CD4-positive, alpha-beta T cell treated with Interleukin-1 beta for 1 hour (primary cell): ENCODE data around the gene IPO8.
"Not testable (repeated sequence)": the region's sequence is repeated elsewhere in the genome, so short reads cannot be mapped to it uniquely, and the experiment has no call there.

ENCODE experiments used
- DNase-seq, 2 donors: peaks; one replicate each; pipeline ENCODE4 v3.0.0-alpha.2; 2020 to 2022

Gene IPO8

GRCh38 chr12:30687265-30687986, 8.2 kb downstream of the IPO8 start:
- DNase-seq = no peak

GRCh38 chr12:30679241-30679640, 16.4 kb downstream of the IPO8 start:
- no peak for DNase-seq

GRCh38 chr12:30678221-30678620, 17.4 kb downstream of the IPO8 start:
- DNase-seq = no peak

- DNase-seq = no peak
These were observed 34.5 kb downstream of the IPO8 start for GRCh38 chr12:30661210-30661609.

- no peak for DNase-seq
These were observed 43.5 kb downstream of the IPO8 start for GRCh38 chr12:30652034-30652696.

GRCh38 chr12:30646821-30647220, 48.8 kb downstream of the IPO8 start:
- DNase-seq = no peak

- no peak for DNase-seq
These were observed 52.3 kb downstream of the IPO8 start for GRCh38 chr12:30643366-30643765.

GRCh38 chr12:30640392-30640791, 55.3 kb downstream of the IPO8 start:
- no peak for DNase-seq

- no peak for DNase-seq
These were observed 60.3 kb downstream of the IPO8 start for GRCh38 chr12:30635385-30635784.

GRCh38 chr12:30631740-30632139, 63.9 kb downstream of the IPO8 start:
- DNase-seq = no peak

GRCh38 chr12:30630979-30631285, 64.7 kb downstream of the IPO8 start:
- no peak for DNase-seq

GRCh38 chr12:30630076-30630978, 65.3 kb downstream of the IPO8 start:
- DNase-seq = no peak

- no peak for DNase-seq
These were observed 68.8 kb downstream of the IPO8 start for GRCh38 chr12:30626847-30627246.

GRCh38 chr12:30624009-30624408, 71.7 kb downstream of the IPO8 start:
- DNase-seq = no peak

GRCh38 chr12:30622509-30622908, 73.2 kb downstream of the IPO8 start:
- DNase-seq = no peak

- not testable (repeated sequence) for DNase-seq
These were observed 73.9 kb downstream of the IPO8 start for GRCh38 chr12:30621663-30622241.

GRCh38 chr12:30617346-30618016, 78.2 kb downstream of the IPO8 start:
- no peak for DNase-seq

- DNase-seq = no peak
These were observed 81.6 kb downstream of the IPO8 start for GRCh38 chr12:30614031-30614430.

- DNase-seq = no peak
These were observed 82.4 kb downstream of the IPO8 start for GRCh38 chr12:30613119-30613830.

GRCh38 chr12:30610718-30611117, 85.0 kb downstream of the IPO8 start:
- no peak for DNase-seq

- not testable (repeated sequence) for DNase-seq
These were observed 85.8 kb downstream of the IPO8 start for GRCh38 chr12:30609819-30610218.

GRCh38 chr12:30604302-30604701, 91.4 kb downstream of the IPO8 start:
- not testable (repeated sequence) for DNase-seq
